Glutamatergic neuron (in vitro differentiated cells): ENCODE data around the gene MATK. TPM values are rescaled to one million over a fixed set of nuclear protein-coding genes. Genes with fewer than 3 reads are reported as not detected.
A peak's percentile ranks its signal among the peaks of the same experiment; 100 is the strongest.

ENCODE experiments used
- DNase-seq: peaks from one replicate; pipeline ENCODE4 v3.0.0; 2022
- H3K27ac Mint-ChIP-seq: one replicate; pipeline ENCODE4 v1.8.0; 2020; ENCODE audit warnings: mild to moderate bottlenecking, mixed read lengths, inconsistent platforms; ENCODE audit not compliant: unreplicated experiment
- H3K27me3 Mint-ChIP-seq: one replicate; pipeline ENCODE4 v1.8.0; 2020; ENCODE audit warnings: mild to moderate bottlenecking, moderate library complexity, mixed read lengths, inconsistent platforms; ENCODE audit not compliant: unreplicated experiment
- H3K36me3 Mint-ChIP-seq: one replicate; pipeline ENCODE4 v1.8.0; 2020; ENCODE audit warnings: mild to moderate bottlenecking, mixed read lengths, inconsistent platforms; ENCODE audit not compliant: unreplicated experiment
- H3K4me1 Mint-ChIP-seq: one replicate; pipeline ENCODE4 v1.8.0; 2020; ENCODE audit warnings: mild to moderate bottlenecking, low read depth, mixed read lengths, inconsistent platforms; ENCODE audit not compliant: unreplicated experiment
- H3K4me3 Mint-ChIP-seq: one replicate; pipeline ENCODE4 v1.8.0; 2020; ENCODE audit warnings: mild to moderate bottlenecking, mixed read lengths, inconsistent platforms; ENCODE audit not compliant: unreplicated experiment
- H3K9me3 Mint-ChIP-seq: one replicate; pipeline ENCODE4 v1.8.0; 2020; ENCODE audit warnings: mild to moderate bottlenecking, moderate library complexity, mixed read lengths, inconsistent platforms; ENCODE audit not compliant: unreplicated experiment
- CTCF ChIP-seq: fragments of 200-600 bp; sonication (generic); IDR thresholded peaks from one replicate; pipeline ENCODE4 v1.5.0; 2021; ENCODE audit not compliant: partially characterized antibody, unreplicated experiment
- total RNA-seq: library from RNA; stranded (reverse); fragmentation: NEBNext Ultra II Directional; extraction: Animal tissue kit (Norgen Biotek cat#: 25700); gene quantifications from one replicate; pipeline ENCODE4 v1.2.1, GENCODE V29; 2021; ENCODE audit not compliant: unreplicated experiment

The MATK gene
- total RNA-seq, 1 donor from 2014 or later = not detected

GRCh38 chr19:3803986-3804385 is 17.8 kb upstream of the MATK start:
- Mint-ChIP-seq H3K9me3 (peaks cover 8% of the 10 kb centered on the region), H3K27me3 (peaks cover 6% of the 10 kb centered on the region), H3K4me1 (peaks cover 2% of the 10 kb centered on the region), H3K4me3 (no peak overlapping the region), H3K27ac (no peak overlapping the region), H3K36me3 (peaks cover 4% of the 10 kb centered on the region)
- DNase-seq = no peak
- TF ChIP-seq CTCF = no peak

- Mint-ChIP-seq H3K4me3 (no peak overlapping the region), H3K9me3 (peaks cover 6% of the 10 kb centered on the region), H3K4me1 (peaks cover 2% of the 10 kb centered on the region), H3K36me3 (peaks cover 4% of the 10 kb centered on the region), H3K27ac (no peak overlapping the region), H3K27me3 (peaks cover 6% of the 10 kb centered on the region)
- no peak for DNase-seq
- no peak for TF ChIP-seq CTCF
These were observed 17.1 kb upstream of the MATK start for GRCh38 chr19:3803114-3803888.

- DNase-seq = peak; percentile 70
- H3K9me3 Mint-ChIP-seq = peaks cover 4% of the 10 kb centered on the region
- H3K27me3 Mint-ChIP-seq = peaks cover 6% of the 10 kb centered on the region
- peak; percentile 32 for TF ChIP-seq CTCF
- H3K4me1 Mint-ChIP-seq = peaks cover 2% of the 10 kb centered on the region
- no peak overlapping the region for H3K27ac Mint-ChIP-seq
- peaks cover 5% of the 10 kb centered on the region for H3K36me3 Mint-ChIP-seq
- H3K4me3 Mint-ChIP-seq = peak overlapping the region; percentile 67
These were observed 15.4 kb upstream of the MATK start for GRCh38 chr19:3801412-3802096.

GRCh38 chr19:3800996-3801395 is 14.8 kb upstream of the MATK start:
- no peak overlapping the region for H3K27ac Mint-ChIP-seq

More at GRCh38 chr19:3800996-3801395, 14.8 kb upstream of the MATK start:
- peaks cover 6% of the 10 kb centered on the region for H3K27me3 Mint-ChIP-seq
- H3K4me3 Mint-ChIP-seq = peak overlapping the region; percentile 67
- peaks cover 2% of the 10 kb centered on the region for H3K4me1 Mint-ChIP-seq
- H3K9me3 Mint-ChIP-seq = peaks cover 6% of the 10 kb centered on the region
- TF ChIP-seq CTCF = no peak
- H3K36me3 Mint-ChIP-seq = peaks cover 6% of the 10 kb centered on the region
- DNase-seq = no peak
